Ammon's horn (tissue), 1 donor: Measurements from ENCODE around the gene HRG.
"Not testable (repeated sequence)": the region's sequence is repeated elsewhere in the genome, so short reads cannot be mapped to it uniquely, and the experiment has no call there.

ENCODE experiments used
- DNase-seq: peaks from one replicate; pipeline ENCODE4 v3.0.0-alpha.2; 2016; ENCODE audit warnings: low spot score

HRG gene

DNA sequence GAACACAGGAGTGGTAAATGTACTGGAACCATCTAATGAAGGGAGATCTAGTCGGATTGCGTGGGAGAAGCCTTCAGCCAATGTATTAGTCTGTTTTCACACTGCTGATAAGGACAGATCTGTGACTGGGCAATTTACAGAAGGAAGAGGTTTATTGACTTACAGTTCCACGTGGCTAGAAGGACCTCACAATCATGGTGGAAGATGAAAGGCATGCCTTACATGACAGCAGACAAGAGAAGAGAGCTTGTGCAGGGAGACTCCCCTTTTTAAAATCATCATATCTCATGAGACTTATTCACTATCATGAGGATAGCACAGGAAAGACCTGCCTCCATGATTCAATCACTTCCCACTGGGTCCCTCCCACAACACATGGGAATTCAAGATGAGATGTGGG is 17.0 kb downstream of the HRG start:
- DNase-seq, result no peak

DNA sequence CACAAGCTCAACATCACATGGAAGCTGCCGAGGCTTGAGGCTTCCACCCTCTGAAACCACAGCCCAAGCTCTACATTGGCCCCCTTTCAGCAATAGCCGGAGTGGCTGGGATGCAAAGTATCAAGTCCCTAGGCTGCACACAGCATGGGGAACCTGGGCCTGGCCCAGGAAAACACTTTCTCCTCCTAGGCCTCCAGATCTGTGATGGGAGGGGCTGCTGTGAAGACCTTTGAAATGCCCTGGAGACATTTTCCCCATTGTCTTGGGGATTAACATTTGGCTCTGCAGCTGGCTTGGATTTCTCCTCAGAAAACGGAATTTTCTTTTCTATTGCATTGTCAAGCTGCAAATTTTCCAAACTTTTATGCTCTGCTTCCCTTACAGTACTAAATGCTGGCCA is 18.2 kb downstream of the HRG start:
- DNase-seq, result no peak

DNA sequence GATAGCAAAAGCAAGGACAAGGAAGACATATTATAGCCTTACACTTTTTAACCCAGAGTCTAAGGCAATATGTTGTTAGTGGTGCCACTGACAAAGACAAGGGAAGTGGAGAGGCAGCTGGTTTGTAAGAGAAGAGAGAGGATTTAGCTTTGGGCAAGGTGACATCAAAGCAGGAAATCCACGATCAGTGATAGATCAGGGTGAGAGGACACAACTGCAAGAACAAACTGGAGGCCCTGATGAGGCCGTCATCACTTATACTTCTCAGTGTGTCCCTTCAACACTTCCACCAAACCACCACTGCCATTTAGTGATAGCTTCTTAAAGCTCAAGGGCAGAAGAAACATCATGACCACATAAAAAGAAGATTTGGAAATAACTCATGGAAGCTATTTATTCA is 20.7 kb downstream of the HRG start:
- not testable (repeated sequence) for DNase-seq

DNA sequence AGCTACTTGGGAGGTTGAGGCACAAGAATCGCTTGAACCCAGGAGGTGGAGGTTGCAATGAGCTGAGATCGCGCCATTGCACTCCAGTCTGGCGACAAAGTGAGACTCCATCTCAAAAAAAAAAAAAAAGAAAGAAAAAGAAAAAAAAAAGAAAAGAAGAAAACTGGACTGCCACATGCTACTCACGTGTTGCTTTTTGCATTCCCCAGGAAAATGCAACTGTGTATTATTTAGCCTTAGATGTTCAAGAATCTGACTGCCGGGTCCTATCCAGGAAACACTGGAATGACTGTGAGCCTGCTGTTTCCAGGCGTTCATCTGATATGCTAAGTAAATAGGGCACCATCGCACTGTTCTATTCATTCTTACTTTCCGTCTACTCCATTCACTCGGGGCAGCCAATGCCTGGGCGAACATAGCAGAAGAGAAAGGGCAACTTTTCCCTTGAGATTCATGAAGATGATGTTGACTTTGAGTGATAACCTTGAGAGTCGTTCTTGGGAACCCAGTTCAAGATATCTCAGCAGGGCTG is 21.4 kb downstream of the HRG start:
- DNase-seq, result no peak

DNA sequence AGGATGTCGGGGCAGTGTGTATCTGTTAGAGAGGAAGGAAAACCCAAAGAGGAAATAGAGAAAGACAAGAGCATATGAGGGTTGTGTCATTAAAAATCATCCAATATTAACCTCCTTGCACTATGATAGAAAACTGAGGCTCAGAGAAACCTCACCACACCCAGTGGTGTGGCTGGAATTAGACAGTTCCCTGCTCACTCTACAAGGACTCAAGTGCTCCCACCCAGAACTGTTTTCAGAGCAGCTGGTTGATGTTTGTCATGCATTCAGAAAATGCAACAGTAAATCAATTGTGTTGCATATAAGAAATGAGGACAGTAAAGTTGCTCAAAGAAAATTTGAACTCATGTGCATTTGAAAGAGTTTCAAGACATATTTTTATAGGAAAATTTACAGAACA is 24.5 kb downstream of the HRG start:
- not testable (repeated sequence) for DNase-seq

DNA sequence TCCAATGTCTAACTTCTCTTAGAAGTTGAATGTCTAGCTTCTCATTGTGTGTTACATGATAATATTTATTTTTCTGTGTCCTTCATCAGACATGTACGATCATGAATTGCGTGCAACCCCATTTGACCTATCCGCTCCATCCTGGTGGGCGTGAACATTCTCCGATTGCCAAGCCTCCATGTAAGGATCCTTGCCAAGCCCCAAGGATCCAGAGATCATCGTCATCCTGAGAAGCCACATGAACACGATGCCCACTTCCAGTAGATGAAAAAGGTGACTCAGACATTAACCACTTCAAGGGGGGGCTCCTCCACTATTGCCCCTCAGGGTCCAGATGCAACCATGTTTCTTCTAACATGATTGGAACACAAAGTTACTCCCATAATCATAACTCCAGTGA is 25.9 kb downstream of the HRG start:
- DNase-seq, result no peak

DNA sequence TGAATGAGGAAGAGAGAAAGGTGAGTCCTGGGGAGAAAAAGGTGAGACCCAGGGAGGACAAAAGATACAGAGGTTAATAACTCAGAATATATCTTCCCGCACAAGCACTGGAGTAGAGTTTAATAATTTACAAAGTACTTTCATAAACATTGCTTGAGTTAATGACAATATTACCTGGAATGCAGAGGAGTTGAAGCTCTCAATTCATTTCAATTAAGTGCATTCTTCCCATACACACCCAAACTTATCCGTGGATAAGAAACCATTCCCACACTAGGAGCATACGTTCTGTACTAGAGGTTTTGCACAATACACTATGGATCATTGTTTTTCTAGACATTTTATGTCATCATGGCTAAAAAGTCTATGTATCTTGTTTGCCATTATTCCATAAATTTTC is 28.0 kb downstream of the HRG start:
- no peak for DNase-seq

DNA sequence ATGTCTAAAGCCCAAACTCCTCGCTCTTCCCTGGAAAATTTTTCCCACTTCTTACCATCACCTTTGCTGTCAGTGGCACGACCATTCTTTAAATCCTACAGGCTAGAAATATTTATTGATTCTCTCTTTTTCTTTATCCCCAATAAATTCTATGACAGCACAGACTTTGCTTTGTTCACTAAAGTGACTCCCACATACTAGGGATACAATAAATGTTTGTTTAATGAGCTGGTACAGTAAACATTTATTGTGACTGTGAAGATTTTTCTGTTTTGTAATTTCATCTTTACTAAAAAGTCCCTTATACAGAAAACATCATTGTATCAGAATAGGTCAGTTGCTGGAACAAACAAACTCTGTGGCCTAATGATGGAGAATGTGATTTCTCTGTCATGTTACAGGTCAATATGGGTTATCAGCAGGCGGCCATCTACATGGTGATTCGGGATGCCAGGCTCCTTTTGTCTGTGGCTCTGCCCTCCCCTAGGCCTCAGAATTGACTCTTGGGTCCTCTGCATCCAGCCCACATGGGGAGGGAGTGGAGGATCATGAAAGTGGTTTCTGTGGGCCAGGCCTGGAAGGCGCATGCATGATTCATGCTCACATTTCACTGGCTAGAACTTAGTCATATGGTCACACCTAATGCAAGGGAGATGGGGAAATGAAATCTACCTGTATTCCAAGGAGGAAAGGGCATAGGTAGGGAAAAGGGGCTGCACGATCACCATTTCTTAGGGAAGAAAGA is 28.6 kb downstream of the HRG start:
- no peak for DNase-seq

DNA sequence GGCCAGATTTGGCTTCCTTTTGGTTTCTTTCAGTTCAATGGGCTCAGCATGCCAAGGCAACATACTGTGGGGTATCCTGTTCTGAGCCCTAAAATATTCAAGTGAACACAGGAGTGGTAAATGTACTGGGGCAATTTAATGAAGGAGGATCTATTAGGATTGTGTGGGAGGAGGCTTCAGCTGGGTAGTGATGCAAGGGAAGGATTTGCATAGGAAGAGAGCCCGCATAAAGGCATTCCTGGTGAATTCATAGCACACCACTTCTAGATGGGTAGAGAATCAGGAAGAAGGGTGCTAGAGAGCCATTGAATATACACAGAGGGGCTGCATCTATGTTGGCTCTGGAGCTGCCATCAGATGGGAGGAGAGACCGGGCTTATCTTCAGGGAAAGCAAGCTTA is 30.7 kb downstream of the HRG start:
- no peak for DNase-seq

DNA sequence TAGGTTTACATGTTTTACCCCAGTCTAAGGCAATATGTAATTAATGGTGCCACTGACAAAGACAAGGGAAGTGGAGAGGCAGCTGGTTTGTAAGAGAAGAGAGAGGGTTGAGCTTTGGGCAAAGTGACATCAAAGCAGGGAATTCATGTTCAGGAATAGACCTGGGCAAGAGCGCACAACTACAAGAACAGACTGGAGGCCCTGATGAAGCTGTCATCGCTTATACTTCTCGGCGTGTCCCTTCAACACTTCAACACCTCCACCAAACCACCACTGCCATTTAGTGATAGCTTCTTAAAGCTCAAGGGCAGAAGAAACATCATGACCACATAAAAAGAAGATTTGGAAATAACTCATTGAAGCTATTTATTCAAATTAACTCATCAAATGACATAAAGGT is 31.7 kb downstream of the HRG start:
- no peak for DNase-seq

DNA sequence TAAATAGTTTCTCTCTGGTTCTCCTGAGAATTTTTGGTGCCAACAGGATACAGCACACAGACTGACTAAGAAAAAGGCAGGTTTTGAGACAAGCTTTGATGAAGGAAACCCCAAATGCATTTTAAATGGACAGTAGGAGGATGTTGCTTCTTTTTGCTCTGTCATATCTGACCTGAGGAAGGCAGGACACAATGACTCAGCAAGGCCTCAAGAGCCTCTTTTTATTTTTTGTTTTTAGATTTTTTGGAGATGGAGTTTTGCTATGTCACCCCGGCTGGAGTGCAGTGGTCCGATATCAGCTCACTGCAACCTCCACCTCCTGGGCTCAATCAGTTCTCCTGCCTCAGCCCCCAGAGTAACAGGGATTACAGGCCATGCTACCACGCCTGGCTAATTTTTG is 34.5 kb downstream of the HRG start:
- DNase-seq, result no peak

DNA sequence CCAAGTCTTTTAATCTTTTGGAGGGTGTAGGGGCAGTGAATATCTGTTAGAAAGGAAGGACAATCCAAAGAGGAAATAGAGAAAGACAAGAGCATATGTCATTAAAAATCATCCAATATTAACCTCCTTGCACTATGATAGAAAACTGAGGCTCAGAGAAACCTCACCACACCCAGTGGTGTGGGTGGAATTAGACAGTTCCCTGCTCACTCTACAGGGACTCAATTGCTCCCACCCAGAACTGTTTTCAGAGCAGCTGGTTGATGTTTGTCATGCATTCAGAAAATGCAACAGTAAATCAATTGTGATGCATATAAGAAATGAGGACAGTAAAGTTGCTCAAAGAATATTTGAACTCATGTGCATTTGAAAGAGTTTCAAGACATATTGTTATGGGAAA is 36.6 kb downstream of the HRG start:
- not testable (repeated sequence) for DNase-seq

DNA sequence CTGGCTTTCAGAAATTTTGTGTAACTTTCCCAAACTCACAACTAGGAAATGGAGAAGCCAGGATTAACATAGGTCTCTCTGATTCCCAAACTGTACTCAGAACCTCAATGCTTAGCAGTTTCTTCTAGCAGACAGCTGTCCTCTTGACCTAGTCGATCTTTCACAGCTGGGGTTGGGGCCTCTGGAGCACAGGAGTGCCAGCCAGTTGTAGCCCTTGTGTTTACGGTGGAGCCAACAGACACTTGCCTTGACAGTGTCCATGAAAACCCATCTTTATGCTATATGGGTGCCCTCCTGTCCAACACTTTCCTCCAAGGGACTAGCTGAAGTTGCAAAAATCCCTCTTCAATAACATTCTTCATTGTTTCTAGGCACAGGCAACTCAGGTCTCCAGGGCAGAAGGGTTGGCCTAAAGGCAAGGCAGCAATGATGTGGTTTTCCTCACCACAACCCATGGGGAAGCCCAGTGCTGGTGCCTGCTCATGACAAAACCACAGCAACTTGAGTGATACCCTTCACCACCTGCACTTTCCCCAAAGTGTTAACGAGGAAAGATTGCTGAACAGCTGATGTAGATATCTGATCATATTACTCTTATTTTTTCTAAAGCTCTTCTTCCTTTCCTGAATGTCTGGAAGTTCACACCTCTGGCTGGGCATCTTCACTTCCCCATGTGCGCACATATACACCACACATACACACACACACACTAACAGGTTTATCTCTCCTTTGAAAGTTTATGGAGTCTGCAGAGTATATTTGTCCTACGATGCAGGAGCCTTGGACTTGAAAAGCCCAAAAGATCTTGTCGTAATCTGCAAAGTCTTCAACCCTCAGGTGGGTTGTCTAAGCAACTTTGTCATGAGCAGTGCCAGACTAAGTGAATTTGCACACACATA is 40.3 kb downstream of the HRG start:
- DNase-seq, result no peak

DNA sequence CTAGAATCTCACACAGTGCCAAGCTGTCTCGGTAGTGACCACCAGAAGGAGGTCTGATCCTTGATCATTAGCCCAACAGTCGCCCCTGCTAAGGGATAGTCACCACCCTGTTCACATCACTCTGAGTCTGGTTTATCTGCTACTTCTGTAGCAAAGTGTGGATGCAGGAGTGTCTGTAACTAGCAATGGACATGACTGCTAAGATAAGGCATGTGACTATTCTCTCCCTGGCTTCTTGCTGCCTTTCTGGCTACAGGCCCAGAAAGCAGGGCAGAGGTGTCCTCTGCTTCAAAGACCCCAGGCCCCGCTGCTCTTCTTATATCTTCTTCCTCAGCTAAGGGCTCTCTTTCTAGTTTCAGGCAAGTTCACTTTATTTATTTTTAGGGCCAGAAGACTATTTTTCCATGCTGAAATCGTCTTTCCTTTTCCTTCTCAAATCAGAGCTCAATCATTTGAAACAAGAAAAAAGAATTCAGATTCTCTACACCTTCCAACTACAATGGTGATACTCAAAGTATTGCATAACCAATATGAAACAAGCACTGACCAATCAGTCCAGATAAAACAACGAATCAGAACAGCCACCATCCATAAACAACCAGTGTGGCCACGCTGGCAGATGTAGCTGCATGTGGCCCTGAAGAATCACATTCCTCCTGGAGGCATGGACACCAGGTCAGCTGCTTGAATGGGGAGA is 43.3 kb downstream of the HRG start:
- no peak for DNase-seq

DNA sequence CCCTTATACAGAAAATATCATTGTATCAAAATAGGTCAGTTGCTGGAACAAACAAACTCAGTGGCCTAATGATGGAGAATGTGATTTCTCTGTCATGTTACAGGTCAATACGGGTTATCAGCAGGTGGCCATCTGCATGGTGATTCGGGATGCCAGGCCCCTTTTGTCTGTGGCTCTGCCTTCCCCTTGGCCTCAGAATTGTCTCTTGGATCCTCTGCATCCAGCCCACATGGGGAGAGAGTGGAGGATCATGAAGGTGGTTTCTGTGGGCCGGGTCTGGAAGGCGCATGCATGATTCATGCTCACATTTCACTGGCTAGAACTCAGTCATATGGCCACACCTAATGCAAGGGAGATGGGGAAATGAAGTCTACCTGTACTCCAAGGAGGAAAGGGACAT is 44.9 kb downstream of the HRG start:
- DNase-seq, result not testable (repeated sequence)

DNA sequence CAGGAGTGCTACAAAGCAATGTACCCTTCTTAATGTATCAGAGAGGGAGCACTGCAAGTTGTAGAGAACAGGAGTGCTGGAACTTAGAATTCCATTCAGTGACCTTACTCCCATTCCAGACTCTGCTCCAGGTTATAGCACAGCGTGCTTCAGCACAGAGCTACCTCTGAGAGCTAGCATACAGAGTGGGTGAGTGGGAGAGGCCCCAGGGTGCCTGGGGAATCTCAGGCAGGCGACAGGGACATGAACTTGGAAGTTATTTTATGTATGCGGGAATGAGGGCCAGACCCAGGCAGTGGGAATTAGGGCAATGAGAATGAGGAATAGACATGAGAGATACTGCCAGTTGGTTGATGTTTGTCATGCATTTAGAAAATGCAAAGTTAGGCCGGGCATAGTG is 47.7 kb downstream of the HRG start:
- DNase-seq, result no peak

DNA sequence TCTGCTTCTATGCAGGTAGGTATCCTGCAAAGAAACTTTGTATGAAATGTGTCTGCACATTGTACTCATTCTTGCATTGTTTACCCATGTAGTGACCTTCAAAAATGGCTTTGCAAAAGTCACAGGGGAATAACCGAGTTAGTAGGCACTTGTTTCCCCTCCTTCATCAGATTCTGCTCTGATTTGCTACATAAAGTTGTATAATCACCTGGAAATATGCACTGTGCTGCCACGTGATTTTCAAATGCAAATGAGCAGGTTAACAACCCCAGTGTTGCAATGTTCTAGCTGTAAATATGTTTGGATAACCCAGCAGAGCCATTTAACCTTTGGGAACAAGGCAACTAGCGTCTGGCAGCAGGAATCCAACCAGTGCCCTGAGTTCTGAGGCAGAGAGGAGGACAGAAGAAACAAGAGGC is 51.2 kb downstream of the HRG start, which contains the start of gene KNG1:
KNG1 (plus strand) TSS at position 321 of the 419 bp plus-strand sequence. CDS start 184 bp downstream, outside the sequence.
- DNase-seq, result no peak

DNA sequence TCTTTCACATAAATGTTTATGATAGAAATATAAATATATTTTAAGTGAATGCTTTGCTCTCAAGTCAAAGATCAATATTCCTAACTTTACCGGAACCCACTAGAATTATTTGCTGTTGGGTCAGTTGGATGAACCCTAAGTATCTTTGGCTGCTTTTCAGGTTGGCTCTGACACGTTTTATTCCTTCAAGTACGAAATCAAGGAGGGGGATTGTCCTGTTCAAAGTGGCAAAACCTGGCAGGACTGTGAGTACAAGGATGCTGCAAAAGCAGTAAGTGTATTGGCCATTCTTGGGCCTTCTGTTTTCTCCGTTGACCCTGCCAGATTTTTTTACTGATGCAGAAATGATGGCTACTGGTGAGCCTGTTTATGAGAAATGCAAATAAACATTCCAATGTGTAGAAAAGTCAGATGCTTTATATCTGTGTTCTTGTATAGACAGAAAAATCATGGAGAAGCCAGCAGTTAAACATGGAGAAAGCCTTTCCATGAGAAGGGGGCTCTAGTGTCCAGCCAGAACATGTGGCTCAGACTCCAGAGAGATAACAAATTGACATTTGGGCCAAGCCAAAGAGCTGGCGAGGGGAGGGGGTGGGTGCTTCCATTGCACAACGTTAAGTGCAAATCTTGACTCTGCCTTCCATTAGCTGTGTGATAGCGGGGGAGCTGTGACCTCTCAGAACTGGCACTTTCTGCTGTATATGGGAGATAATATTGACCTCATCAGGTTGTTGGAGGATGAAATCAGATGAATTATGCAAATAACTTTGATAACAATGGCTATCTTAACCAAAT is 54.3 kb downstream of the HRG start:
- no peak for DNase-seq

DNA sequence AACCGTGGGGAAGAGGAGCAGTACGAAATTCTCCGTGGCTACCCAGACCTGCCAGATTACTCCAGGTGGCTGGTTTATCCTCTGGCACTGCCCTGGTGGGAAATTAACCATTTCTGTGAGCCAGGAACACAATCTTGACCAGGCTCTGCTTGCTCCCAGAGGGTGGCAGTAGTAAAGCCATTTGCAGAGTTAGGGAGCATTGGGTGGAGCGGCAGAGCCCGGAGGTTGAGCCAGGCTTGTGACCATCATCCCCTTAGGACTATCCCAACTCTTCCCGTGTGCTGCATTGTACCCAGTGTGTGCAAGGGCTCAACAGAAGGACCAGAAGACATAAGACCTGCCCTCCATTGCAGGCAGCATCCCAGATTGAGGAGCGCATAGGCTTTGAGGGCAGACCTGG is 56.6 kb downstream of the HRG start:
- DNase-seq, result no peak

DNA sequence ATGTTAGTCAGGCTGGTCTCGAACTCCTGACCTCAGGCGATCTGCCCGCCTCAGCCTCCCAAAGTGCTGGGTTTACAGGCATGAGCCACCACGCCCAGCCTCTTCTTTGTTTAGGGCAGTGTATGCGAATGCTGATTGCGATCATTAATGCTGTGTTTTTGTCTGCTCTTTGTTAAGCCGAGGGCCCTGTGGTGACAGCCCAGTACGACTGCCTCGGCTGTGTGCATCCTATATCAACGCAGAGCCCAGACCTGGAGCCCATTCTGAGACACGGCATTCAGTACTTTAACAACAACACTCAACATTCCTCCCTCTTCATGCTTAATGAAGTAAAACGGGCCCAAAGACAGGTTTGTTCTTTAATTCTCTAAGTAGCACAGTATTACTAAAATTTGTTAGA is 59.1 kb downstream of the HRG start:
- no peak for DNase-seq
